ENCODE results near the gene MIA3.

The MIA3 gene

DNA sequence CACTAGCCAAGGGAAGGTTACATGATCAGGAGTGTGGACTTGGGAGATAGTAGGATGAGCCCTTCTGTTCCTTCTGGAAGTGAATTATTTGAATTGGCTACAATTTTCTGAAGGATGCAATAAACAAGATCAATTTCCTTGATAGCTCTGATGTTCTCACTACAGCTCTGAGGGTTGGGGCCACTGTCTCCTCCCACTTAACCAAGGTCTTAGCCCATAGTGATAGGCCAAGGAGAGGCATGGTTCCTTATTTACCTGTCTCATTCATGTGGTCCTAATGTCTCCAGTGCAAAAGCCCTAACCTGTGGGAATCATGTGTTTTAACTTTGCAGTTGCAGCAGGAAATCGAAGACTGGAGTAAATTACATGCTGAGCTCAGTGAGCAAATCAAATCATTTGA is 34.8 kb downstream of the MIA3 start:
- DNase-seq (ENCODE audit: low spot score) (no peak), ATAC-seq (ENCODE audit: low read depth) (no peak)
- TF ChIP-seq, protein P1, sequence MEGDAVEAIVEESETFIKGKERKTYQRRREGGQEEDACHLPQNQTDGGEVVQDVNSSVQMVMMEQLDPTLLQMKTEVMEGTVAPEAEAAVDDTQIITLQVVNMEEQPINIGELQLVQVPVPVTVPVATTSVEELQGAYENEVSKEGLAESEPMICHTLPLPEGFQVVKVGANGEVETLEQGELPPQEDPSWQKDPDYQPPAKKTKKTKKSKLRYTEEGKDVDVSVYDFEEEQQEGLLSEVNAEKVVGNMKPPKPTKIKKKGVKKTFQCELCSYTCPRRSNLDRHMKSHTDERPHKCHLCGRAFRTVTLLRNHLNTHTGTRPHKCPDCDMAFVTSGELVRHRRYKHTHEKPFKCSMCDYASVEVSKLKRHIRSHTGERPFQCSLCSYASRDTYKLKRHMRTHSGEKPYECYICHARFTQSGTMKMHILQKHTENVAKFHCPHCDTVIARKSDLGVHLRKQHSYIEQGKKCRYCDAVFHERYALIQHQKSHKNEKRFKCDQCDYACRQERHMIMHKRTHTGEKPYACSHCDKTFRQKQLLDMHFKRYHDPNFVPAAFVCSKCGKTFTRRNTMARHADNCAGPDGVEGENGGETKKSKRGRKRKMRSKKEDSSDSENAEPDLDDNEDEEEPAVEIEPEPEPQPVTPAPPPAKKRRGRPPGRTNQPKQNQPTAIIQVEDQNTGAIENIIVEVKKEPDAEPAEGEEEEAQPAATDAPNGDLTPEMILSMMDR (IDR thresholded peaks at IDR 0.05; ENCODE audit: poor library complexity, severe bottlenecking), result no peak
- Histone ChIP-seq H3K9me3 (ENCODE audit: severe bottlenecking) (no peaks in the 10 kb centered on the region), H3K27ac (ENCODE audit: poor library complexity, severe bottlenecking) (no peak overlapping the region), H3K4me3 (ENCODE audit: severe bottlenecking) (no peak overlapping the region), H3K4me1 (ENCODE audit: insufficient read depth, poor library complexity, severe bottlenecking) (no peaks in the 10 kb centered on the region), H3K27me3 (ENCODE audit: insufficient read depth, poor library complexity, severe bottlenecking) (no peaks in the 10 kb centered on the region), H3K36me3 (ENCODE audit: low read depth) (peaks cover 47% of the 10 kb centered on the region)

DNA sequence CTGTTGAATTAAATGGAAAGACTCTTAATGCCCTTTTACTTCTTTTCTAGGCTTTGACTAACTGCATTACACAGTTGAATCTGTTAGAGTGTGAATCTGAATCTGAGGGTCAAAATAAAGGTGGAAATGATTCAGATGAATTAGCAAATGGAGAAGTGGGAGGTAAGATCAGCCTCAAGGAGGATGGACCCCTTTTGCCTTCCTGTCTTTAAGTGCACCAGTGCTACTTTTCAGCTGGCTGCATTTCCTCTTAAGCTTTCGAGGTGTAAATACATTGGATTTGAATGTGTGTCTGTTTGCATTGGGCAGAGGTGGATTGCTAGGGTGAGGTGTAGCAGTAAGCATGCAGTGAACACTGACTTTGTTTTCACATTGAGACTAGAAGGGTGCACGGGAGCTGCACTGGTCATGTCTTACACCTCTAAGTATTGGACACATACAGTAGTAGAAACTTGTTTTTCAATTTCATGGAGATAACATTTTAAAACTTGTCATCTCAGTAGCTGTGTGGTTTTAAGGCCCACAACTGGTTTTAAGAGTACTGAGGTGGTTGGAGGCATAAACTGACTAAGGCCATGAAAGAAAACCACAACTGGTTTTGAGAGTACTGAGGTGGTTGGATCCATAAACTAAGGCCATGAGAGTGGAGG is 35.4 kb downstream of the MIA3 start:
- no peak for ATAC-seq (ENCODE audit: low read depth)
- no peak for DNase-seq (ENCODE audit: low spot score)
- H3K27ac ChIP-seq (ENCODE audit: poor library complexity, severe bottlenecking), result no peak overlapping the region
- H3K4me3 ChIP-seq (ENCODE audit: severe bottlenecking), result no peak overlapping the region
- peaks cover 49% of the 10 kb centered on the region for H3K36me3 ChIP-seq (ENCODE audit: low read depth)
- no peaks in the 10 kb centered on the region for H3K4me1 ChIP-seq (ENCODE audit: insufficient read depth, poor library complexity, severe bottlenecking)
- TF ChIP-seq, protein P1 (IDR thresholded peaks at IDR 0.05; ENCODE audit: poor library complexity, severe bottlenecking), result no peak
- no peaks in the 10 kb centered on the region for H3K27me3 ChIP-seq (ENCODE audit: insufficient read depth, poor library complexity, severe bottlenecking)
- no peaks in the 10 kb centered on the region for H3K9me3 ChIP-seq (ENCODE audit: severe bottlenecking)

DNA sequence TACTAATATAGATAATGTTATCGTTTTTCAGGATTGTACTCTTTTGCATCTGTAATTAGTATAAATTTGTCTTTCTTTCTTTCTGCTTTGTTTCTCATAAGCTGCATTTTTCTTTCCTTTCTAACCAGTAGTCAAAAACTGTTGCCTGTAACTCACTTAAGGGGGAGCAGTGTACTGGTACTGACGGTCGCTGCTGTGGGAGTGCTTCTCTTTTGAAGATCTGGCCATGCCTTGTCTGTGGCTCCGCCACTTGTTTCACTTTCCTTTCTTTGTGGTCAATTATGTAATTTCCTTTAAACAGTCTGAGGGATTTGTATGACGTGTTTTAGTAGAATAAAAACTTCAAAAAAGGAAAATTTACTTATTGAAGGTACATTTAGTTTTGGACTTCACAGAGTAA is 37.0 kb downstream of the MIA3 start:
- H3K36me3 ChIP-seq (ENCODE audit: low read depth), result peaks cover 52% of the 10 kb centered on the region
- ATAC-seq (ENCODE audit: low read depth), result no peak

DNA sequence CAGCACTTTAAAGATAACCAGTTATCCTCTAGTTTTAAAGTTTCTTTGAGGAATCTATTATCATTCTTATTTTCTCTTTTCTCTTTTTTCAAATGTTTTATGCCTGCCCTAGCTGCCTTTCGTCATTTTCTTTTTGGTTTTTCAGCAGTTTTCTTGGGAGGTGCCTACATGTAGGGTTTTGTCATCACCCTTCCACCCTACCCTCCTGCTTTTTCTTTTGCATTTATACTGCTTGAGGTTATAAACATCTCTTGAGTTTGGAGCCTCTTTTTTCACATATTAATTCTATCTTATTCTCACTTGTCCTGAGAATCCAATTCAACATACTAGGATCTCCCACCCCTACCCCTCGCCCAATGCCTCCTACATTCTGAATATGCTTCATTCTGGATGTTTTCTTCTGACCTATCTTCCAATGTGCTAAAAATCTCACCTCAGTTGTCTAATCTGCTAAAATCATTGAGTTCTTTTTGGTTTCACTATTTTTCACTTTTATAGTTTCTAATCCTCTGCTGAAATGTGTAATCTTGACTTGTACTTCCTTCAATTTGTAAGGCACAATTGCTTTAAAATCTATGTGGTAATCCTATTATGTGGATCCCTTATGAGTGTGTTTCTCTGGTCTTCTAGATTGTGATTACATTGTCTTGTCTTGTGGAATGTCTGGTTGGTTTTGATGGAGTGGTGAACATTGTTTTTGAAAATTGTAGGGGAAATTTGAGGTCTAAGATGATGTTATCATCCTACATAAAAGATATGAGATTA is 38.7 kb downstream of the MIA3 start:
- ATAC-seq (ENCODE audit: low read depth) (no peak), DNase-seq (ENCODE audit: low spot score) (no peak)
- no peaks in the 10 kb centered on the region for H3K4me1 ChIP-seq (ENCODE audit: insufficient read depth, poor library complexity, severe bottlenecking)
- TF ChIP-seq, protein P1 (IDR thresholded peaks at IDR 0.05; ENCODE audit: poor library complexity, severe bottlenecking), result no peak
- peaks cover 56% of the 10 kb centered on the region for H3K36me3 ChIP-seq (ENCODE audit: low read depth)
- no peak overlapping the region for H3K27ac ChIP-seq (ENCODE audit: poor library complexity, severe bottlenecking)
- H3K4me3 ChIP-seq (ENCODE audit: severe bottlenecking), result no peak overlapping the region
- H3K27me3 ChIP-seq (ENCODE audit: insufficient read depth, poor library complexity, severe bottlenecking), result no peaks in the 10 kb centered on the region
- H3K9me3 ChIP-seq (ENCODE audit: severe bottlenecking), result no peaks in the 10 kb centered on the region

More for the DNA sequence above, 37.0 kb downstream of the MIA3 start:
- Histone ChIP-seq H3K4me1 (ENCODE audit: insufficient read depth, poor library complexity, severe bottlenecking) (no peaks in the 10 kb centered on the region), H3K27me3 (ENCODE audit: insufficient read depth, poor library complexity, severe bottlenecking) (no peaks in the 10 kb centered on the region), H3K4me3 (ENCODE audit: severe bottlenecking) (no peak overlapping the region), H3K27ac (ENCODE audit: poor library complexity, severe bottlenecking) (no peak overlapping the region), H3K9me3 (ENCODE audit: severe bottlenecking) (no peaks in the 10 kb centered on the region)
- TF ChIP-seq, protein P1 (IDR thresholded peaks at IDR 0.05; ENCODE audit: poor library complexity, severe bottlenecking), result no peak
- no peak for DNase-seq (ENCODE audit: low spot score)

DNA sequence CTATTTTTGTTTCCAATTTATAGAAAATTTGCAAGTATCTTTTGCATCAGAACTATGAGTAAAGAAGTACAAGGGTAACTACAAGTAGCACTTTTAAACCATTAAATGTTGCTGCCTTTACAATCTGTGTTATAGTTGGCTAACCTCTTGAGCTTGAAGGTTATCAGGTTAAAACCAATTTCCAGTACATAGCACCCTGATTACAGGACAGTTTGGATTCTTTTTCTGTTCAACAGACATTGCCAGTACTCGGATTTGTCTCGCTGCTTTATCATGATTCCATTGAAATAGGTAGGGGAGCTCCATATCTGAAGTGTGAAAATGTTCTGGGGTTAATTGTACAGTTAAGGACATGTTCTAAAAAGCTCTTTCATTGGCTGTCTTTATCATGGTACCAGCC is 40.0 kb downstream of the MIA3 start:
- TF ChIP-seq, protein P1 (IDR thresholded peaks at IDR 0.05; ENCODE audit: poor library complexity, severe bottlenecking), result no peak
- no peak overlapping the region for H3K27ac ChIP-seq (ENCODE audit: poor library complexity, severe bottlenecking)
- ATAC-seq (ENCODE audit: low read depth), result no peak
- H3K9me3 ChIP-seq (ENCODE audit: severe bottlenecking), result no peaks in the 10 kb centered on the region
- no peak overlapping the region for H3K4me3 ChIP-seq (ENCODE audit: severe bottlenecking)
- no peaks in the 10 kb centered on the region for H3K27me3 ChIP-seq (ENCODE audit: insufficient read depth, poor library complexity, severe bottlenecking)
- peaks cover 61% of the 10 kb centered on the region for H3K36me3 ChIP-seq (ENCODE audit: low read depth)
- no peak for DNase-seq (ENCODE audit: low spot score)
- no peaks in the 10 kb centered on the region for H3K4me1 ChIP-seq (ENCODE audit: insufficient read depth, poor library complexity, severe bottlenecking)

Measured in RWPE2 (cell line).